Hematopoietic multipotent progenitor cell (in vitro differentiated cells): ENCODE results near the gene XPO6. TPM values are rescaled to one million over a fixed set of nuclear protein-coding genes. Genes with fewer than 3 reads are reported as not detected.

Experiments used
- DNase-seq, 3 donors: peaks; one replicate each; pipeline ENCODE4 v3.0.0-alpha.2; 2011 to 2015; ENCODE audit warnings: low read depth in 2 of 3, low spot score in 2 of 3
- total RNA-seq: library from RNA; depleted of rRNA; stranded (reverse); fragments of >200 nt; gene quantifications from one replicate; pipeline ENCODE4 v1.2.3, GENCODE V29; 2012

The XPO6 gene
- total RNA-seq, 1 donor: 139 TPM

DNA sequence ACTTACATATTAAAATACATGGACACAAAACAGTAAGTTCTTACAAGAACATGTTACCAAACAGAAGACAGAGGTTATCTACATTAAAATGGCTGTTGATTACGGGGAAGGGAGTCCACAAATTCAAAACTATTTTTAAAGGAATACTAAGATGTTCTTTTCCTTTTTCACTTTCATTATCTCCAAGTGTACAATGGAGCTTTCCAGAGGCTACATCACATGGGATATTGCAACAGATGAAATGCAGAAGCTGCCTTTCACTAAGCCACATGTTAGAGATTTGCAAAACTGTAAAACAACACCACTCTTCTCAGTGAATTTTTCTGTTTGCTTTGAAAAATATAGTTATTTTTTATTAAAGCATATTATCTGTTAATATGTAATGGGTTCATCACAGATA lies 53.6 kb downstream of the XPO6 start:
- DNase-seq: no peak

DNA sequence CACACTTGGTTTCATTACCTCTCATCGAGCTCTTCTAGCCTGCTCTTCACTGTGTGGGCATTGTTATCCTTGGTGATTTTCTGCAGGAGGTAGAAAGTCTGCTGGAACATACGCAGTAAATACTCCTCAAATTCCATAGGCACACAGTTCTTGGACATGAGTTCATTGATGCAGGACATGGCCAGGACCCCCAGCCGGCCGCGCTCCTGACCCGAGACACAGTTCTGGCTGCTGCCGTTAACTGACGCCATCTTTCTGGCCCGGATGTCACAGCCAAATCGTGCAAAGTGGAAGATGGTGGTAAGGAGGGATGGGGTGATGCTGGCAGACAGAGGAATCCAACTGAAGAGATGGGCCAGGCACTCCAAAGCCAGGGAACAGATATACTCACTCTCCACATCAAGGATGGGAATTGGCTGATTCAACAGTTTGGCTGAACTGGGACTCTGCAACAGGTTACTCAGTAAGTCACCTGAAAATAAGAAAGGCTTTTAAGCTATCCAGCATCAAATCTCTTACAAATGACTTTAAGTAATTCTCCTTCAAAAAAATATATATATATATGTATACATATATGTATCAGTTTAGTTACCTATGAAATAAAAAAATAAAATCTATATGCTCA lies 55.6 kb downstream of the XPO6 start:
- DNase-seq: no peak

DNA sequence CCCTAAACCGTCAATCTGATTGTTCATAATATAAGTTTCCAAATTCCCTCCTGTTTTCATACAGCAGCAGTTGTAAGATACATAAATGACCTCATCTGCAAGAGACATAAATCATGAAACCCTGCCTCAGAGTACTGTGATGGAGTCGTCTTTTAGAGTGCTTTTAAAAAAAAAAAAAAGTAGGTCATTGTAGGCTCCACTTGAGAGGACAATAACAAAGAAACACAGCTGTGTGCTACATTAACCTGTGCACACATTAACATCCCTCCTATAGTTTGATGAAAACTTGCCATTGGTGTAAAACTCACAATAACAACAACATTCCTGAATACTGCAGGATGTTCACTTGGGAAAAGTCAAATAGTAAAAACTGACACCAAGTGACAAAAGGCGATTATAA lies 56.5 kb downstream of the XPO6 start:
- no peak for DNase-seq

DNA sequence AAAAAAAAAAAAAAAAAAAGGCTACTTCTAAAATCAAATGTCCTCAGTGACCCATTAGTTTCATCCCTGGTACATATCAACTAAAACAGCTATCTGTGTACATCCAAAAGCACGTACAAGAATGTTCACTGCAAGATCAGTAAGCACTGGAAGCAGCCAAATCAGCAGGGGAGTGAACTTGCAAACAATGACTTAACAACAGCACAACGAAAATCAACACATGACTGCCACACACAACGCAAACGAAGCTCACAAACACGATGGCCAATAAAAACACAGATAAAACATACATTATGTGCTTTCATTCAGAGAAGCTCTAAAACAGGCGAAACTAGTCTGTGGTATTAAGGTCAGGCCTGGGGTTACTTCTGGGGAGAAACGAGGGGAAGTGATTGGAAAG lies 60.6 kb downstream of the XPO6 start:
- no peak for DNase-seq

DNA sequence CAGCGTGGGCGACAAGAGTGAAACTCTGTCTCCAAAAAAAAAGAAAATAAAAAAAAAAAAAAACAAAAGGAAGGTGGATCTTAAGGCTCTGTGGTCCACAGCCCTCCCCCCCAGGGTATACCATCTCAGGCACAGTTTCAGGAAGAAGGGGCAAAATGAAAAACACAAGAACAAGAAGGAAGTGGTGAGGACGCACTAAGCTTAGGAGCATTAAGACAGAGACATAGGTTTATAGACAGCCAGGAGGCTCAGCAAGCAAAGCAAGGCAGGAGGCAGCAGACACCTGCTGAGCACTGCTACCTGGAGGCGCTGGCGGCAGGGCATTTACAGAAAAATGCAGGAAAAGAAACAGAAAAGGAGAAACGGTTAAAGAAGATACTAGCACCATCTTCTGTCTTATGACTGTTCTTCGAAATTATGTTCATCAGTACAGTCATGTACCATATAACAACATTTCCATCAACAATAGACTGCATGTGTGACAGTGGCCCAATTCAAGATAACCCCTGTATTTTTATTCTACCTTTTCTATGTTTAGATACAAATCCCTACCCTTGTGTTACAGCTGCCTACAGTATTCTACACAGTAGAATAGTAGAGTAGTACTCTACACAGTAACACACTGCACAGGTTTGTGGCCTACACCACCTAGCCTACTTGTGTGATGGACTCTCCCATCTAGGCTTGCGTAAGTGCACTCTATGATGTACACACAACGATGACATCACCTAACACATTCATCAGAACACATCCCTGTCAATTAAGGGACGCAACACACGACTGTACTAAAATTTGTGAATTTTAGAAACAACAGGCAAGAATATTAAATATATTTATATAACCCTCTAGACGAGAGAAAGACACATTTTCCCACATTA lies 62.5 kb downstream of the XPO6 start:
- peak in 2 of 3 donors; percentile 22 to 63 for DNase-seq

DNA sequence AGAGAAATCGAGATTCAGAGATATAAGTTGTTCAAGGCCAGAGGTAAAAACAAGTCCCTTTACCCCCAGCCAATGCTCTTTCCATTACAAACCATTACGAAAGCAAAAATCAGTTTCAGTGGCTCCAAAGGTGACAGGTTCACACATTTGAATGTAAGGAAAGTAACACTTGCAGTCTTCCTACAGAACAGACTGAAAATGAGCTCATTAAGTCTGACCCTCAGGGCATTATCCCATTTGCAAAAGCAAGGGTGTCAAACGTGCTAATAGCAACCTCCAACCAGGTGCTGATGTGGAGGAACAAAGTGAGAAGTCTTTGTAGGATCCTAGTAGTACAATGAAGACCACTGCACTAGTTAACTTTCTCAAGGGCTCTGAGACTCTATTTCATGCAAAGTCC lies 65.2 kb downstream of the XPO6 start:
- DNase-seq: no peak

DNA sequence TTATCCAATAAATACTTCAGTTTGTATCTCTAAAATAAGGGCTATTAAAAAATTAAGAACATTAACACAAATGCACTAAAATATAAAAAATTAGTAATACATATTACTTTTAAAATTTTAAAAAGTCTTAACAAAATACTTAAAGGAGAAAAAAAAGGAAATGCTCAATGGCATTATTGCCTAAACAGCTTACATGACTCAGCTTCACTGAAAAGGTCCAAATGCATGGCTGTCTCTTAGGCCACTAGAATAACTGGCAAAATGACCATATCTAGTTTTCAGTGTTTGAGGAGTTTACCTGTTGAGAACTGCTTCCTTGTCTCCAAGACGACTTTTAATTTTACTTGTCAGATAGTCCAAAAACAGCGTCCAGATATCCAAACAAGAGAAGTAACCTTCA lies 66.0 kb downstream of the XPO6 start:
- DNase-seq: no peak

DNA sequence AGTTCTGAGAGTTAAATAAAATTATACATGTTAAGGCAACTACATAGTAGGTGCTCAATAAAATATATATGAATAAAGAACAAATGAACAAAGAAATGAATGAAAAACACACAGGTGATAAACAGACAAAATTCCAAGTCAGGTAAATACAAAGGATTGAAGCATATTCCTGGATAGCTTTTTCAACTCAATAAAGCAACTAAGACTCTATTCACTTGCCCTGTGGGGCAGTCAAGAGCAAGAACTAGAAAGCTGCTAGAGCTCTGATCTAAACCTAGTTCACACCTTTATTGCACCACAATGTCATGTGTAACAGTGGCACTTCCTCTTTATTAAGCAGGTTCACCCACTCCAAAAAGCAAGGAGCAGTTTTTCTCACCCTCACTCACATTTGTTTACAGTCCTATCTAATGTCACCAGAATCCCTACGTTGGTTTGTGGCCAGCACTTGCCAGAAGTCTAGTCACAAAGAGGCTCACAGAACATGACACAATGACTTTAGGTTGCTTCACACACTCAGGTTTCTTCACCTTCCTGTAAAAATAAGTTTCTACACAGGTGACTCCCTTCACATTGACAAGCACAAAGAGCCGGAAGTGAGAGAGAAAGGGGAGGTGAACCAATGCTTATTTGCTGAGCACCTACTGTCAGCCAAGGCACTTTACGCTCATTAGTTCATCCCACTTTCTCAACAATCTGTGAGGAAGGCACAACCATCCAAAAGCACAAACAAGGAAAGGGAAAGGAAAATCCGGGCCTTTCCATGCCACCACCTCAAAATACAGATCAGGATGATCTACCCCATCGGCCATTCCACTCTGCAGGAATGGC lies 70.8 kb downstream of the XPO6 start:
- peak; percentile 72 to 89 (median 76) for DNase-seq

DNA sequence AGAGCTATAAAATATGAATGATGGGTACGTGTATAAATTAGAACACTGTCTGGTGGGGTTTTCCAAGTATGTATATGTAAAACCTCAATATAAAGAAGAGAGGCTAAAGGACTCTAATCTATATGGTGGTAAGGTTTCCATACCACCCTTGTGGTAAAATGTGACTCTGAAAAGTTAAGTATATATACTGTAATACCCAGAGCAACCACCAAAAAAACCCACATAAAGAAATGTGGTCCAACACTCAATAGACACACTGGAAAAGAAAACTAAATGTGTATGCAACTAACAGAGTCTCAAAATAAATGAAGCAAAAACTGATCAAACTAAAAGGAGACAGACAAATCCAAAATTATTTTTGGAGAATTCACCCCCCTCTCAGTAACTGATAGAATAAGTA lies 72.2 kb downstream of the XPO6 start:
- DNase-seq: peak in 1 of 3 donors; percentile 40

DNA sequence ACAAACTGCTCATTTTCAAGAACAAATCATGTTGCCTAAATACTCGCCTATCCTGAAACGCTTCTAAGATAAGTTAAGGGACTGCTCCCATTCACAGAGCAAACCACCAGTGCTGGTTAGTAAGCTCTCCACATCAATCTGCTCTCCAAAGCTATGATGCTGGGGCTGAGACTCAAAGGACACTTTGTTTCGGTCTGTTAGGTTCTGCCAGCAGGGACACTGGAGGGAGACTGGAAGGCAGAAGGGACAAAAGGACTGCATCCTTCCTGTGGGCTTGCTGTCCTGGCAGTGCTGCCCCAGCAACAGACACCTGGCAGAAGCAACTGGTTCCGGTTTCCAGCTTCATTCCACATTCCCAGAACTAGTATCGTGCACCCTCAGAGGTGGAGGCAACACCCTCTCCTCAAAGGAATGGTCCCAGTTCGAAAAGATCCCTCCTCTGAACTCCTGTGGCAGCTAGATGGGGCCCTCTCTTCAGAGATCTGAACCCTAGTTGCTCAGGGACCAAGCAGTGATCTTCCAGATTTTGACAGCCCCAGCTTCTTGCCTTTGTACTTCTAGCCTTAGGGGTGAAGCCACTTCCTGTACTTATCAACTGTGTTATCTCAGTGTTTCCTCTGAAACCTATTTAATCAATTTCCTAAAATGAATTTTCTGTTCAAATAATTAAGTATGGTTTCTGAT lies 74.9 kb downstream of the XPO6 start:
- peak; percentile 16 to 33 (median 30) for DNase-seq

DNA sequence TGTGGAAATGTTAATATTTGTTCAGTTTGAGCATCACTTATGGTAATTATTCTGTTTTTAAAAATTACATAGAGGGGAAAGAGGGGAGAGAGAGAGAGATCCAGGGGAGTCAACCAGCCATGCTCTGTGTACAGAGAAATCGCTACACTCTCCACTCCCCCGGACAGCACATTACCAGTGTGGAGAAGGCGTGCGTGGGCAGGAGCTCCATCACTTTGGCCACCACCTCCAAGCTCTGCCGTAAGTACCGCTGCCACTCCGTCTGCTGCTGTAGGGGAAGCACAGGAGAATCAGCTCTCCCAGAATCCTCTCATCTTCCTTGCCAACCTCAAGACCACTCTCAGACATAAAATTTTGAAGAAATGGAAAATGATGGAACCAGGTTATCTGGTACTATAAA lies 78.1 kb downstream of the XPO6 start:
- no peak for DNase-seq

DNA sequence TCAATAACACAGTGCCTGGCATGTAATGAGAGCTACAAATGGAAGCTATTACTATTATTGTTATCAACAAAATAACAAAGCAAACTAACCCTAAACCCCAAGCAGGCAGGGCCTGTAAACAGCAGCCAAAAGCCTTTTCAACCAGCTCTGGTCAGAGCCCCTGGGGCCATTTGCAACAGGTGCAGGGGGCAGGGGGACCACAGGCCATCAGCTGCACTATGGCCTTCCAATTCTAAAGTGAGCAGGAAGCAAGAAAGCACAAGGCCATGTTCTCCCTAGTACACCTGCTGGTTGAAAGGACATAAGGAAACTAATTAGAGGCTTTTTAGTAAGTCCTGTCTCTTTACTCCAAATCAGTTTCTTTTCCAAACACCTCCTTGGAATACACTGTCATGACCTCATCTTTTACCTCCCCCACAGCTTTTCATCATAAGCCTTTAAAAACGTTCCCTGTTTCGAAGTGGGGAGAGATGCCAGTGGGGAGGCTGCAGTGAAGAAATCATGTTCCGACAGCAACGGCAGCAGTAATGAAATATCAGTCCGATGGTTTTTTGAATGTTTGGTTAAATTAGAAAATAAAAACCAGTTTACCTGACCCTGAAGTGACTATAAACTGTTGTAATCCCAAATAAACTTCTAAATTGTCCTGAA lies 79.9 kb downstream of the XPO6 start:
- no peak for DNase-seq

DNA sequence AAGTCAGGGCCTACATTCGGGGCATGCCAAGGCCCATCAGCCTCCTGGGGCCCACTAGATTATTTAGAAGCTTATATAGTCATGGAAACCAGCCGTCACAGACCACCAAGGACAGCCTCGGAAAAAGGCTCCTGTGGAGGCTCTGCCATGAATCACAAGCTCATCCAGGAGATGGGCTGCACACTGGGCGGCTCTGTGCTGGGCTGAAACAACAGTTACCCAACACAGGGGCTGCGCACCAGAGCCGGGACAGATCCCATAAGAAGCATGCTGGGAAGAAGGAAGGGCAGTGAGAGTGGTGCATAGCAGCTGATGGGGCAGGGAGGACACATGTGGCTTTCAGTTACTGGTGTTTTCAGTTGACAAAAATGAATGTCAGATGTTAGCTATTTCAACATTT lies 80.6 kb downstream of the XPO6 start:
- DNase-seq: no peak

DNA sequence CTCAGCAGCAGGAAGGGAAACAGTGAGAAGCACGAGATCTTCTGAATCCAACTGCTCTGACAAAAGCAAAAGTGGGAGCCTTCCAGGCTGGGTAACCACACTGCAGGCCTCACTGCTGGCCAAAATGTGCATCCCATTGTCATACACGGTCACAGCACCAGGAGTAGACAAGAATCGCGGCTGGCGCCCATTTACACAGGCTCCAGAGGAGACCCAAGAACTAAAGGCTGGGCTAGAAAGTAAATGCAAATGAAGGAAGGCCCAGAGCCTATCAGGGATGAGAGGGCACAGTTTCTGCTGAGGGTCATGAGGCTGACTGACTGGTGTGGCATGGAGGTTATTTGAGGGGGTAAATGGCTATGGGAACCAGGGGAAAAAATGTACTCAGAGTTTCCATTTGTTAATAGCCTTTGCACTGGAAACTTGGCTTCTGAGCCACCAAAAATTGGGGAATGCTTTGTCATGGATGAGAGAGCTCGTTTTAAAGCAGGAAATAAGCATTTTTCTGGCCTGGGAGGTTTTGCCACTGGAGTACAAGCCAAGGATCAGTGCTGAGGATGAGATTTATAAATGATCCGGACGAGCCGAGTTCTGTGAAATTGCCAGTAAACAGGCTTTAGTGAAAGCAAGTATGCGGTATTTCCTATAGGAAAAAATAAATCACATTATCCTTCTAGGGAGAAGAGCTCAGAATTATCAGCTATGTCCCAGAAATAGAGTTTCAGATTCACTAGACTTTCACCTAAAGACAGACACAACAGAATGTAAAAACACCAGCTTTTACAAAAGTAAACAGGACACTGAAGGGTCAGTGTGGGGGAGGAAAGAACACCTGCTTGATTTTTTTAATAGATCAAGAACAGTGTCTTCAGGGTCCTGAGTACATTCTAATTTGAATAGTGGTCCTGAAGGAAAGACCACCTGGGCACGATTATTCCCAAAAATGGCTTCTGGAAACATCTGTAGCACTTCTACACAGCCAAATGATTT lies 81.4 kb downstream of the XPO6 start:
- no peak for DNase-seq

DNA sequence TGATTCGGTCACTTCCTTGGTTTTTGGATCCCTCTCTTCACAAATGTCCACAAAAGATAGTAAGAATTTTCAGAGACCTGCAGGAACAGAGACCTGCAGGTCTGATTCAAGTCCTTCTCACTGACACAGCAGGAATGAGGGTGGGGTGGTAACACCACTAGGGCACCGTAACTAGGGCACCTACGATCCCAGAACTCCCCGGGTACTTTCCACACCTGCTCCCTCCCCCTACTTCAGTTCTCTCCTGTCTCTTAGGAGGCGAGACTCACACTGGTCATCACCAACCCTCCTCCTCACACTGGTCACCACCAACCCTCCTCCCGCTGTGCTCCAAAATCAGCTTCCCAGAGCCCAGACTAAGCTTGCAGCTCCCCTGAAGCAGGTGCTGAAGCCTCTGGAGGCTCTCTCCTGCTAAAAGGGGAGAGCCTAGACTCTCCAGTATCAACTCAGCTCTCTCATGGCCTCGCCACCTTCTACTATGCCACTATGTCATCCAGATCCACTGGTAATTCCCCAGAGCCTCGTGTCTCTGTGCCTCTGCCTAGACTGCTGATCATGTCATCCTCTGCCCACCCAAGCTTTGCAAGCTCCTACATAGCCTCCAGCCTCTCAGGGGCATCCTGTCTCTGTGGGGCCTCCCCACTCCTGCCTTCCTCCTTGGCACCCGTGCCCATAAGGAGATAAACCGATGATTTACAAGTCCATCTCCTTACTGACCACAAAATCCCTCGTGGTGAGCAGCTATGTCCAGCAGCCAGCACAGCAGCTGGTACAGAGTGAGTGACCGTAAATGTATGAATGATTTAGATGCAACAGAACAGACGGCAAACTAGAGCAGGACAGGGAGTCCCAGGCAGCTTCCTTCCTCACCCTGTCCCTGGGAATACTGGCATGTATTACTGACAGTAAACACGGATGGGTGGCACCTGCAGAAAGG lies 84.8 kb downstream of the XPO6 start:
- DNase-seq: no peak

DNA sequence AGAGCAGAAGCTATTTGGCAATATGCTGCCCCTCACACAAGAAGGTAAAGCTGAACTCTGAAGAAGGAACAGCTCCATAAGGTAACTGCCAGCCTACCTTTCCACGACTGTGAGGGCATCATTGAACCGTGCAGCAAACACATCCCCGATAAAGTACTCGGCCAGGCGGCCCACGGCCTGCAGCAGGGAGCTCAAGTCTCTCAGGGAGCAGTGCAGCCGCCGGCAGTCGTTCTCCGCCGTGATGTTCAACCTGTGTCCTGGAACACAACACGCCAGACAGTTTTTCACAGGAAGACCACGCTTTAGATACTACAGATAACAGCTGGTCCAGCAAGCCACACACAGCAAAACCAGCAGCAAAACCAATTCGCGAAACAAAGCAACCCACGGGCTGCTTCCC lies 86.2 kb downstream of the XPO6 start:
- no peak for DNase-seq

DNA sequence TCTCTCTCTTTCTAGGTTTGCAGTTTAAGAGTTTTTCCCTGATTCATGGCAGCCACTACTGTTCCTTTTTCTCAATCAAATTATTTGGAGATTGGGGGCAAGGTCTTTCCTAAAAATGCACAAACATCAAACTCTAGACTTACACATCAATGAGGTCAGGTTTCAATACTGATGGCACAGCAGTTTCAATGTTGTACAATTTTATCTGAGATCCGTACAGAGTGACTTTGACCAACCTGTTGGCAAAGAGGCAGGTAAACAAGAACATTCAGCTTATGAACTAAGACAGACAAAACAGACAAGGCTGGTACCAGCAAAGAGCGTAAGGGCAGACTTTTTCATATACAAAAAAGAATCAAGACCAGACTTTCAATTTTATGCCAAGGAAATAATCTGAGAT lies 90.2 kb downstream of the XPO6 start:
- DNase-seq: no peak

DNA sequence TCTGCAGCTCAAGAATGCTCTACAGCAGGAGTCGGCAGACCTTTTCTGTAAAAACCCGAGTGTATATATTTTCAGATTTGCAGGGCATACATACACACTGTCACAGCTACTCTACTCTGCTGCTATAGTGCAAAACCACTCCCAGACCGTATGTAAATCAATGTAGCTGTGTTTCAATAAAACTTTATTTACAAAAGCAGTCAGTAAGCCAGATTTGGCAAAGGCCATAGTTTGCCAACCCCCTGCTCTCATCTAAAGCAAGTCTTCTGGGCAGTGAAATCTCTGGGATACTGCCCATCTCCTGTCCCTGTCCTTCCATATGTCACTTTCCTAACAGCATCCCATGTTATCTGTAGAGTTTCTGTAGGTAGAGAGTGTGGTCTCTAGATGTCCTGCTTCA lies 91.0 kb downstream of the XPO6 start:
- DNase-seq: no peak
